Activated CD8-positive, alpha-beta memory T cell treated with anti-CD3 and anti-CD28 coated beads, Interleukin-2, amount 50 U/mL, for 1 hour (primary cell): Measurements from ENCODE around the gene MAP1LC3A.

Experiments
- DNase-seq: peaks from one replicate; pipeline ENCODE4 v3.0.0-alpha.2; 2020; ENCODE audit errors: extremely low read depth

The MAP1LC3A gene

DNA sequence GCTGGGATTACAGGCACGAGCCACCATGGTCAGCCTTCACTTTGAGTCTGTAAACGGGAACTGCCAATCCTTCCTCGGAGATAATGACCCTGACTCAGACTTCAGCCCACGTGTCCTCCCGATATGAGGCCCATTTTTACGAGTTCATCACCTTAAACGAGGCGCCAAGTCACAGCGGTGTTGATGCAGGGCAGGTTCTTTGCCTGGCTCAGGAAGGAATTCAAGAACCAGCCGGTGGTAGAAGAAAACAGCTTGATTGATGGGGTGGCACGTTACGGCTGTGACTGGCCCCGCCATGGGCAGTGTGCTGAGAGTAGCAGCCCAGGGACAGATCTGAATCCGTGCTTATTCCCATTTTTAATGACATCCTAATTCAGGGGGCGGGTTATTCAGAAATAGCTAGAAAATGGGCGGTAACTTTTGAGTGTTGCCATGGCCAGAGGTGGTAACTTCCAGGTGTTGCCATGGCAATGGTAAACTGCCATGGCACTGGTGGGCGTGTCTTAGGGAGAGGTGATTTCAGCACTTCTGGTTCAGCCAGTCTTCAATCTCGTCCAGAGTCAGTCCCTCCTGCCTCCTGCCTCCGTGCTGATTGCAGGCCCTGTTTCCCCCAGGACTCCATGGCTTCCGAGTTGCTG, 9.1 kb upstream of the MAP1LC3A start:
- DNase-seq = no peak

GRCh38 chr20:34549929-34550305, 8.6 kb upstream of the MAP1LC3A start:
- DNase-seq = no peak

DNA sequence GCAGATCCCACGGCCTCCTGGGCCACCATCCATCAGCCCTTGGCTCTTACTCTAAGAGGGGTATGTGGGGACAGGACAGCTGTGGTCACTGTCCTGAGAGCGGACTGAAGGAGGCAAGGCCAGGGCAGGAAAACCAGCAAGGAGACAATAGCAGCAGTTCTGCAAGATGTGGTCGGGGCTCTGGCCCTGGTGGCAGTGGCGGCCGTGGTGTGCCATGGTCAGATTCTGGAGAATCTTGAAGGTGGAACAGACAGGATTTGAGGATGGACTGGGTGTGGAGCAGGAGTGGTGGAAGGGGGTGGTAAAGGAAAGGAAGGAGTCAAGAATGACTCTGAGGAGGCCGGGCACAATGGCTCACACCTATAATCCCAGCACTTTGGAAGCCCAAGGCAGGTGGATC, 5.9 kb upstream of the MAP1LC3A start:
- no peak for DNase-seq

GRCh38 chr20:34553366-34553867, 5.1 kb upstream of the MAP1LC3A start:
- no peak for DNase-seq

DNA sequence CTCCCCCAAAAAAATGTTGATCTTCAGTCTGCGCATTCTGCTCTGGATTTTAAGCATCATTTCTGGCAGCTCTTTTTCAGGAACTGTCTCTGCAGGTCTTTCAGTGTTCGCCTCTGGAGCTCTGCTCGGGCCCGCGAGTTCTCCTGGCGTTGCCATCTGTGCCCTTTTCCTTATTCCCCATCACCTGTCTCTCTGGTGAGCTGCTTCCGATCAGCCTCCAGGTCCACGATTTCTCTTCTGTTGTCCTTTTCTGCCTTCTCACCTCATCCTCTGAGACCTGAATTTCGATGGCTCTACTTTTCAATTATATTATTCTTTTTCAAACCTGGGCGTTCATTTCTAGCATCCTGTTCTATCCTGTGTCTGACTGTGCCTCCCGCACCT, 590 bp upstream of the MAP1LC3A start:
- DNase-seq = no peak

DNA sequence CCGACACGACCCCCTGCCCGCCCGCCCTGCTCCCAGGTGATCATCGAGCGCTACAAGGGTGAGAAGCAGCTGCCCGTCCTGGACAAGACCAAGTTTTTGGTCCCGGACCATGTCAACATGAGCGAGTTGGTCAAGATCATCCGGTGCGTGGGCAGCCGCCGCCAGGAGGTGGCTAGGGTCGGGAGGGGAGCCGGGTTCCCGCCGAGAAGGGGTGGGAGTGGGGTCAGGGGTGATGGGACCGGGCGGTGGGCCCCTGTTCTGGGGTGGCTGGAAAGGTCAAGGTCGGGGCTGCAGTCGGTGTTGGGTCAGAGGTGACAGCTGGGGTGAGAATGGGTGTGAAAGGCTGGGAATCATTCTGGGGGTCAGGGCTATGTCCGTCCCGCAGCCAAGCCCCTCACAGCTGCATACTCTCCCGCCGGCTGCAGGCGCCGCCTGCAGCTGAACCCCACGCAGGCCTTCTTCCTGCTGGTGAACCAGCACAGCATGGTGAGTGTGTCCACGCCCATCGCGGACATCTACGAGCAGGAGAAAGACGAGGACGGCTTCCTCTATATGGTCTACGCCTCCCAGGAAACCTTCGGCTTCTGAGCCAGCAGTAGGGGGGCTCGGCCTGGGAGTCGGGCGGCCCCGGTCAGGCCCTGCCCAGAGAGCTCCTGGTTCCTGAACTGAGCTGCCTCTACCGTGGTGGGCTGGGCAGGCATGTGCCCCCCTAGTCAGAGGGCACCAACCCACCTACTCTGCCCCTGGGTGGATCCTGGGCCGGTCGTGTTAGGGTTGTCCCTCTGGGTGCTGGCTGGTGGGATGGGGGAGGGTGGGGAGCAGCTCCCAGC, 1.0 kb downstream of the MAP1LC3A start:
- DNase-seq = no peak

- DNase-seq = no peak
Observed at GRCh38 chr20:34560141-34560523, 1.6 kb downstream of the MAP1LC3A start.

- no peak for DNase-seq
Observed at GRCh38 chr20:34560614-34561013, 2.1 kb downstream of the MAP1LC3A start.

DNA sequence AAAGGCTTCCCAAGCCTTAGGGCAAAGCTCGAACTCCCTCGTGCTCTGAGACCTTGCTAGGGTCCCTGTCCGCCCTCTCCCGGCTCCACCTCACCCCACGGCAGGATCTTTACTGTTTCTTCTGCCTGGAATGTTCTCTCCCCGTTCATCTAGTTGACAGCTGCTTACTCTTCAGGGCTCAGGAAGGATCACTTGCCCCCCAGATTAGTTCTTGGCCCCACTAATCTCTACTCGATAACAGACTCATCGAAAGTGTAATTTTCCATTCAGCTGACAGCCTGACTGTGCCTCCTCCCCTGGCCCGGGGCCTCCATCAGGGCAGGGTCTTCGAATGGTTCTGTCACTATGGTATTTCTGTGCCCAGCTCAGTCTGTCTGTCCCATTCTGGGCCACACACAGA, 3.1 kb downstream of the MAP1LC3A start:
- no peak for DNase-seq

GRCh38 chr20:34562641-34563040, 4.1 kb downstream of the MAP1LC3A start:
- no peak for DNase-seq

DNA sequence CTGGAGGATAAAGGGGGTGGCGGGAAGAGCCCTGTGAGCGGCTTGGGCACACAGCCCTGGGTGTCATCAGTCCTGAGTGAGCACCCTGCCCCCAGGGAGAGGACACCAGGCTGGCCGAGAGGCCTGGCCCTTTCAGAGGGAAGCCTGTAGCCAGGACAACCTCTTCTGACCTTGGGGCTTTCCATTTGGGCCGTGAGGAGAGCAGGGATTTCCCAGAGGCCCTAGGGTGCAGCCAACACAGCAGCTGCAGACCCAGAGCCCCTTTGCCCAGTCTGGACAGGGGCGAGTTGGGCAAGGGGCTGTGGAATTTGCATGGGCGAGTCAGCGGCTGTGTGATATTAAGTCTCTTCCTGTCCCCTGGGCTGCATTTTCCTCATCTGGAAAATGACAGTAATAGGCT, 6.3 kb downstream of the MAP1LC3A start:
- DNase-seq = no peak

DNA sequence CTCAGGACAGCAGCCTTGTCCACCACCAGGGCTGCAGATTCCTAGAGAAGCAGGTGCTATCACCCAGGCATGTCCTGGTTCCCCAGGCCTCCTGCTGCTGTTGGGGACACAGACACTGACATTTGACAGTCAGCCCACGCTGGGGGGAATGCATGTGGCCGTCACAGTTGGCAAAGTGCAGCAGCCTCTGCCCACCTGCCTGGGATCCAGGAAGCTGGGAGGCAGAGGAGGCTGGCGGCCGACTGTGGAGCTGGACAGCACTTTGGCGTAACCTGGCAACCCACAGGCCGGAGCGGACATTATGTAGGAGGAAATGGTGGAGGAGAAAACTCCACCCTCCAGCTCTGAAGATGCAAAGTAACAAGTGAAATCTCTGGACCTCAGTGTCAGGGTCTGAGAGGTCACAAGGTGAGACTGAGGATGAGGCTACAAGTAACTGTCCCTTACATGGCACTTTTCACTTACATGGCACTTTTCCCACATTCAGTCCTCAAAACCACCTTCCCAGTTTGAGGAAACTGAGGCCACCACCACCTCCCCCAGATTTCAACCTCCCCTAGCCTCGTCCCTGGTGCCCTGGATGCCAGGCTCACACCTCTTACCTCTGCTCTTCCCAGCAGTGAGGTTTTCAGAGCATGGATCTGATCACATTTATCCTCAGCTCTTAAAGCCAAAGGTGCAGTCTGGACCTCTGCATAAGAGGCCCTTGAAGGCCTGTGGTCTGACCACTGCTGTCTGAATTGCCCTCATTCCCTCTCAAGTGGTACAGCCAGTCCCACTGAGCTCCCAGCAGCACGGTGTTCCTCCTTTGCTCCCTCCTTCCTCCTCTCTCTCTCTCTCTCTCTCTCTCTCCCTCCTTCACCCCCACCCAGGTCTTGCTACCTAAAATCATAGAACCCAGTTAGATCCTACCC, 8.7 kb downstream of the MAP1LC3A start:
- DNase-seq = no peak

GRCh38 chr20:34567892-34568865, 9.7 kb downstream of the MAP1LC3A start:
- no peak for DNase-seq

GRCh38 chr20:34569598-34569997, 11.1 kb downstream of the MAP1LC3A start:
- no peak for DNase-seq

DNA sequence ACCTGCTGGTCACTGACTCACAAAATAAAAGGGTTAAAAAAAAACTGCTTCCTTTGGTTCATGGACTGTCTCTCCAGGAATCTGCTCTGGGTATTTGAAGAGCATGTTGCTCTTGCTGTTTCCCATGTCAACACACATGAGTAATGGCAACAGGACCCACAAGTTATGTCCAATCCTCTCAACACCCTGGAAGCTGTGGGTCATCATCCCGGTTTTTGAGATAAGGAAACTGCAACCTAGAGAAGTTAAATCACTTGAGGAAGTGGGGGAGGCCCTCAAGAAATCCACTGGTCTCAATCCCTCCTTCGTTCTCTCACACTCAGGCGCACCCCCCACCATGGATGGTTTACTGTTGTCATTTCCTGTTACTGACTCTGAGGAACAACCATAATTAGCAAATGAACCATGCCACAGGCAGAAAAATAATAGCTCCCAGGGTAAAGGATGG, 12.4 kb downstream of the MAP1LC3A start:
- DNase-seq = no peak

DNA sequence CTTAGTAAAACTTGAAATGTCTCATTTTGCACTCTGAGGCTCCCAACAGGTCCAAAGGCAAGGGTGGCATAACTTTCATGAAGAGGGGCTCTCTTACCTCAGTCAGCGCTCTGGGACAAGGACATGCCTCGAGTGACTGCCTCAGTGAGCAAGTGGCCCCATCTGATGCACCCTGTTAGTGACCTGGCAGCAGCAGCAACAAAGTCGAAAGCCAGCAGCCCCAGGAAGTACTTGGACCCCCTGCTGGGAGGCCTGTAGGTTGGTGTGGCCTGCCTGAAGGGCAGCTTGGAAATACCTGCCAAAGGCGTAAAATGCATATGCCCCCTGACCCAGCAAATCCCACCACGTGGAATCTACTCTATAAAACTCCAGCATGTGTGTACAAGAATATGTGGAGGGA, 13.2 kb downstream of the MAP1LC3A start:
- no peak for DNase-seq

- DNase-seq = no peak
Observed at GRCh38 chr20:34573541-34574300, 15.2 kb downstream of the MAP1LC3A start.

- no peak for DNase-seq
Observed at GRCh38 chr20:34574426-34574825, 15.9 kb downstream of the MAP1LC3A start.

DNA sequence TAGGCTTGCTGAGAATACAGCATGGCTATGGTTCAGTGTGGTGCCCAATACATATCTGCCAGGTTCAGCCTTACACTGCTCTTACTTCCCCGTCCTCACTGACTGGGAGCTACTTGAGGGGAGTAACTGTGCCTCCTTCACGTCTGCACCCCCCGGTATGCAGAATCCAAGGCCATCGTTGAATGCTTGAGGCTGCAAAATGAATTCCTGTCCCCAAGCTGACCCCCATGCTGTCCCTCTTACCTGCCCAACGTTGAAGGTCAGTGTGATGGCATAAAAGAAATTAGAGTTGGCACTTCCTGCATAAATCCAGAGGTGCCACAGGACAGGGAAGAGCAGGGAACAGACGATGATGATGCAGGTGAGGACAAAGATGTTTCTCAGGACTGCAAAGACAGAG, 16.3 kb downstream of the MAP1LC3A start:
- no peak for DNase-seq

- no peak for DNase-seq
Observed at GRCh38 chr20:34575271-34575670, 16.8 kb downstream of the MAP1LC3A start.
